ENCODE data around the gene TTC33.

The TTC33 gene

DNA sequence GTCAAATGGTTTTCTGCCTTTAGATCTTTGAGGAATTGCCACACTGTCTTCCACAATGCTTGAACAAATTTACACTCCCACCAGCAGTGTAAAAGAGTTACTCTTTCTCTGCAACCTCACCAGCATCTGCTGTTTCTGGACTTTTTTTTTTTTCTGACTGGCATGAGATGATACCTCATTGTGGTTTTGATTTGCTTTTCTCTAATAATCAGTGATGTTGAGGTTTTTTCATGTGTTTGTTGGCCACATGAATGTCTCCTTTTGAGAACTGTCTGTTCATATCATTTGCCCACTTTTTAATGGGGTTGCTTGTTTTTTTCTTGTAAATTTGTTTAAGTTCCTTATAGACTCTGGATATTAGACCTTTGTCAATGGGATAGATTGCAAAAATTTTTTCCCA, 205.3 kb downstream of the TTC33 start:
- H3K4me3 ChIP-seq (ENCODE audit: low read depth, low read length): no peak overlapping the region
- TF ChIP-seq CTCF (IDR thresholded peaks at IDR 0.05; ENCODE audit: low read depth, low read length): no peak

- TF ChIP-seq CTCF (IDR thresholded peaks at IDR 0.05; ENCODE audit: low read depth, low read length): no peak
- no peak overlapping the region for H3K4me3 ChIP-seq (ENCODE audit: low read depth, low read length)
These were observed 206.1 kb downstream of the TTC33 start for GRCh38 chr5:40549616-40550015.

GRCh38 chr5:40547994-40548575, 207.7 kb downstream of the TTC33 start:
- H3K4me3 ChIP-seq (ENCODE audit: low read depth, low read length): no peak overlapping the region
- TF ChIP-seq CTCF (IDR thresholded peaks at IDR 0.05; ENCODE audit: low read depth, low read length): no peak

GRCh38 chr5:40547557-40547956, 208.2 kb downstream of the TTC33 start:
- no peak for TF ChIP-seq CTCF (IDR thresholded peaks at IDR 0.05; ENCODE audit: low read depth, low read length)
- H3K4me3 ChIP-seq (ENCODE audit: low read depth, low read length): no peak overlapping the region

DNA sequence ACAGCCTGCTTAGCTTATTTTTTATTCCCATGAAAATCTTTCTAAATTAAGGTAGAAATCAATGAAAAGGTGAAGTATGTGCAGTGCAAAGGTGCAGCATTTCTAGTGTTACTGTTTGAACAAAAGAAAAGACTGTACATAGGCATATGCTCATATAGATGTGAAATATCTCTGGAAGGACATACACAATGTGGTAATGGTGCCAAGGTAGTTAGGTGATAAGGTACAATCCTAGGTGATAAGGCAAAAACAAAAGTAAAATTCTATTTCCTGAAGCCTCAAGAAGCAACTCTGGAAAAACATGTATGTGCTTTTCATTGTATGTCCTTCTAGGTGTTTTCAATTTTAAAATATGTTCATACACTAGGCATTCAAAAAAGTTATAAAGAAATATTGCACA, 215.5 kb downstream of the TTC33 start:
- TF ChIP-seq CTCF (IDR thresholded peaks at IDR 0.05; ENCODE audit: low read depth, low read length): no peak

DNA sequence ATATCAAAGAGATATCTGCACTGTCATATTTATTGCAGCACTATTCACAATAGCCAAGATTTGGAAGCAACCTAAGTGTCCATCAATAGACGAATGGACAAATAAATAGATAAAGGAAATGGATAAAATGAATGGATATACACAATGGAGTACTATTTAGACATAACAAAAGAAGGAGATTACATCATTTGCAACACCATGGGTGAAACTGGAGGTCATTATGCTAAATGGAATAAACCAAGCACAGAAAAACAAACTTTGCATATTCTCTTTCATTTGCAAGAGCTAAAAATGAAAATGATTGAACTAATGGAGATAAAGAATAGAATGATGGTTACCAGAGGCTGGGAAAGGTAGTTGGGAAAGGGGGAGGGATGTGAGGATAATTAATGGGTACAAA, 231.1 kb downstream of the TTC33 start:
- no peak for TF ChIP-seq CTCF (IDR thresholded peaks at IDR 0.05; ENCODE audit: low read depth, low read length)
- H3K4me3 ChIP-seq (ENCODE audit: low read depth, low read length): no peak overlapping the region

More for the DNA sequence above, 215.5 kb downstream of the TTC33 start:
- H3K4me3 ChIP-seq (ENCODE audit: low read depth, low read length): no peak overlapping the region

- TF ChIP-seq CTCF (IDR thresholded peaks at IDR 0.05; ENCODE audit: low read depth, low read length): no peak
These were observed 233.8 kb downstream of the TTC33 start for GRCh38 chr5:40521925-40522324.

More at GRCh38 chr5:40521925-40522324, 233.8 kb downstream of the TTC33 start:
- H3K4me3 ChIP-seq (ENCODE audit: low read depth, low read length): no peak overlapping the region
